ENCODE data around the gene CYB5R2.

DNA sequence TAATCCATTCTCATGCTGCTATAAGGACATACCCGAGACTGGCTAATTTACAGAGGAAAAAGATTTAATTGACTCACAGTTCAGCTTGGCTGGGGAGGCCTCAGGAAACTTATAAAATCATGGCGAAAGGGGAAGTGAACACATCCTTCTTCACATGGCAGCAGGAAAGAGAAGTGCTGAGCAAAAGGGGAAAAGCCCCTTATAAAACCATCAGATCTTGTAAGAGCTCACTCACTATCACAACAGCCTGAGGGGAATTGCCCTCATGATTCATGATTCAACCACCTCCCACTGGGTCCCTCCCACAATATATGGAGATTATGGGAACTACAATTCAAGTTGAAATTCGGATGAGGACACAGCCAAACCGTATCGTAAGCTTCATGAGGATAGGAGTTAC is 3.8 kb upstream of the CYB5R2 start:
- TF ChIP-seq CTCF (IDR thresholded peaks at IDR 0.05; ENCODE audit: low read depth, low read length, missing input control): no peak
- no peak for TF ChIP-seq REST (IDR thresholded peaks at IDR 0.05)
- TF ChIP-seq YY1 (IDR thresholded peaks at IDR 0.05): no peak
- no peak for TF ChIP-seq GABPA (IDR thresholded peaks at IDR 0.05 in 1 of 2, conservative IDR thresholded peaks at IDR 0.05 in 1 of 2)
